Prostate gland (tissue), 2 donors: ENCODE measurements around the gene RASSF1.

Experiments used
- CTCF ChIP-seq, 4 experiments: fragments of 200-600 bp in 2 of 4; fragments of 450-650 bp in 2 of 4; sonication (generic) in 2 of 4; IDR thresholded peaks; 1 replicate in 3 of 4; 2 replicates in 1 of 4; pipeline ENCODE4 v1.5.1; 2016 to 2019; ENCODE audit warnings: antibody characterized with exemption in 4 of 4, mild to moderate bottlenecking in 2 of 4, moderate library complexity in 2 of 4
- POLR2A ChIP-seq: fragments of 450-650 bp; IDR thresholded peaks from one replicate; pipeline ENCODE4 v1.6.1; 2016; ENCODE audit warnings: antibody characterized with exemption, mild to moderate bottlenecking

- TF ChIP-seq POLR2A (no peak), CTCF (IDR thresholded peaks at IDR 0.05) (no peak)
Measured at GRCh38 chr3:50350213-50350526, 9.5 kb upstream of the RASSF1 start.
